ENCODE results near the gene AACS.

The AACS gene

GRCh38 chr12:125191361-125192087 is 126.3 kb downstream of the AACS start:
- TF ChIP-seq CTCF (IDR thresholded peaks at IDR 0.05; ENCODE audit: low read depth, low read length): no peak
- no peak for DNase-seq (ENCODE audit: extremely low read depth, low read depth)

DNA sequence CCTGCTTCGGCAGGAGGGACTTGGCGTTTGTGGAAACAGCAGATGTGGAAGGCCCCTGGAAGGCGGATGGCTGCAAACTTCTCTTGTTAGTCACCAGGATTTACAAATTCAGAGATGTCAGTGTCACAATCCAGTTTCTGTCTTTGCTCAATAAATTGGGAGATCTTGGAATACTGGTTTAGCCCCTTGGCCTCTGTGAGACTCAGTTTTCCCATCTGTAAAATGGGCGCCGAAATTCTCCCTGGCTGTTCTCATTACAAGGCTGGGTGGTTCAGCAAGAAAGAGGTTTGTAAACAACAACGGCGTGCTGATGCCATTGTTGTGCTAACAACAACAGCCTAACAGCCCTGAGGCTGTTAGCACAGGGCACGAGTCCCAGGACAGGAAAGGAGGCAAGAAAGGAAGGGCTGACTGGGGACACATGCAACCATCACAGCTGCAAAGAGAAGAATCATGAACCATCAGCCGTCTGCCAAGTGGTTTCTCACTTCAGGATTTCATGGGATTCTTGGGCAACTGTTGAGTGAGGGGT is 127.5 kb downstream of the AACS start:
- no peak for DNase-seq (ENCODE audit: extremely low read depth, low read depth)
- TF ChIP-seq CTCF (IDR thresholded peaks at IDR 0.05; ENCODE audit: low read depth, low read length): no peak
